CD4-positive, alpha-beta T cell treated with Interleukin-17A for 1 hour (primary cell): ENCODE measurements around the gene TMEM200A.
A peak's percentile ranks its signal among the peaks of the same experiment; 100 is the strongest.

Source experiments
- DNase-seq: peaks from one replicate; pipeline ENCODE4 v3.0.0-alpha.2; 2020

Gene TMEM200A

GRCh38 chr6:130426066-130426721 is 60.4 kb downstream of the TMEM200A start:
- DNase-seq = no peak

- no peak for DNase-seq
Measured at GRCh38 chr6:130431346-130431852, 65.6 kb downstream of the TMEM200A start.

GRCh38 chr6:130432838-130433237 is 67.0 kb downstream of the TMEM200A start:
- no peak for DNase-seq

GRCh38 chr6:130434174-130434873 is 68.5 kb downstream of the TMEM200A start:
- DNase-seq = no peak

GRCh38 chr6:130435181-130435580 is 69.4 kb downstream of the TMEM200A start:
- DNase-seq = no peak

- DNase-seq = no peak
Measured at GRCh38 chr6:130437961-130438360, 72.1 kb downstream of the TMEM200A start.

- DNase-seq = no peak
Measured at GRCh38 chr6:130447374-130447773, 81.6 kb downstream of the TMEM200A start.

GRCh38 chr6:130452336-130452735 is 86.5 kb downstream of the TMEM200A start:
- no peak for DNase-seq

- DNase-seq = peak; percentile 65
Measured at GRCh38 chr6:130453230-130453629, 87.4 kb downstream of the TMEM200A start.

- no peak for DNase-seq
Measured at GRCh38 chr6:130457605-130458004, 91.8 kb downstream of the TMEM200A start.

GRCh38 chr6:130459316-130459715 is 93.5 kb downstream of the TMEM200A start:
- no peak for DNase-seq

- no peak for DNase-seq
Measured at GRCh38 chr6:130460934-130461333, 95.1 kb downstream of the TMEM200A start.

- no peak for DNase-seq
Measured at GRCh38 chr6:130466052-130466747, 100.4 kb downstream of the TMEM200A start.

- DNase-seq = no peak
Measured at GRCh38 chr6:130466748-130467061, 100.9 kb downstream of the TMEM200A start.

- no peak for DNase-seq
Measured at GRCh38 chr6:130467146-130468050, 101.6 kb downstream of the TMEM200A start.

- DNase-seq = no peak
Measured at GRCh38 chr6:130470766-130471165, 104.9 kb downstream of the TMEM200A start.

- no peak for DNase-seq
Measured at GRCh38 chr6:130473886-130474285, 108.1 kb downstream of the TMEM200A start.

- peak; percentile 17 for DNase-seq
Measured at GRCh38 chr6:130482645-130483390, 117.0 kb downstream of the TMEM200A start.

- DNase-seq = no peak
Measured at GRCh38 chr6:130485870-130486269, 120.1 kb downstream of the TMEM200A start.

- DNase-seq = no peak
Measured at GRCh38 chr6:130486417-130486816, 120.6 kb downstream of the TMEM200A start.

GRCh38 chr6:130489514-130489913 is 123.7 kb downstream of the TMEM200A start:
- DNase-seq = no peak
